Liver (tissue), 3 donors: Measurements from ENCODE around the gene COL23A1.

Experiments
- ATF3 ChIP-seq: IDR thresholded peaks from 2 replicates; pipeline ENCODE4 v1.6.1; 2016; ENCODE audit warnings: antibody characterized with exemption
- CTCF ChIP-seq: fragments of 150-350 bp; IDR thresholded peaks from 2 replicates; pipeline ENCODE4 v1.5.1; 2017; ENCODE audit warnings: improper control_type of control experiment, low read depth, low read length; ENCODE audit not compliant: missing input control
- EGR1 ChIP-seq, 2 donors: IDR thresholded peaks; 2 replicates each; pipeline ENCODE4 v1.6.1; 2016 to 2018; ENCODE audit warnings: antibody characterized with exemption in 2 of 2, low read depth in 2 of 2
- FOXA1 ChIP-seq: IDR thresholded peaks from 2 replicates; pipeline ENCODE4 v1.6.1; 2016; ENCODE audit warnings: antibody characterized with exemption
- GABPA ChIP-seq, 2 donors: IDR thresholded peaks in 1 of 2; conservative IDR thresholded peaks in 1 of 2; 2 replicates each; pipeline ENCODE4 v1.6.1; 2016; ENCODE audit warnings: antibody characterized with exemption in 2 of 2, mild to moderate bottlenecking in 1 of 2, moderate library complexity in 1 of 2
- HNF4A ChIP-seq, 2 donors: conservative IDR thresholded peaks; 2 replicates each; pipeline ENCODE4 v1.6.1; 2016; ENCODE audit warnings: antibody characterized with exemption in 2 of 2, mild to moderate bottlenecking in 2 of 2
- JUND ChIP-seq, 2 donors: IDR thresholded peaks; 2 replicates each; pipeline ENCODE4 v1.6.1; 2016; ENCODE audit warnings: antibody characterized with exemption in 2 of 2
- MAX ChIP-seq: IDR thresholded peaks from 2 replicates; pipeline ENCODE4 v1.6.1; 2016; ENCODE audit warnings: antibody characterized with exemption
- REST ChIP-seq: IDR thresholded peaks from 2 replicates; pipeline ENCODE4 v1.6.1; 2016; ENCODE audit warnings: antibody characterized with exemption, mild to moderate bottlenecking
- RXRA ChIP-seq, 2 donors: IDR thresholded peaks; 2 replicates each; pipeline ENCODE4 v1.6.1; 2017 to 2018; ENCODE audit warnings: antibody characterized with exemption in 2 of 2, mild to moderate bottlenecking in 1 of 2
- TAF1 ChIP-seq: conservative IDR thresholded peaks from 2 replicates; pipeline ENCODE4 v1.6.1; 2016; ENCODE audit warnings: antibody characterized with exemption, mild to moderate bottlenecking
- YY1 ChIP-seq: IDR thresholded peaks from 2 replicates; pipeline ENCODE4 v1.6.1; 2016; ENCODE audit warnings: antibody characterized with exemption, mild to moderate bottlenecking
- donor health status: healthy.
- donor health status: healthy.

GRCh38 chr5:178202541-178202940 is 387.7 kb downstream of the COL23A1 start:
- TF ChIP-seq CTCF (no peak), RXRA (IDR thresholded peaks at IDR 0.05) (no peak), FOXA1 (no peak), REST (no peak), YY1 (no peak), HNF4A (conservative IDR thresholded peaks at IDR 0.05) (no peak), JUND (IDR thresholded peaks at IDR 0.05) (no peak), GABPA (IDR thresholded peaks at IDR 0.05 in 1 of 2, conservative IDR thresholded peaks at IDR 0.05 in 1 of 2) (no peak), ATF3 (no peak), EGR1 (IDR thresholded peaks at IDR 0.05; ENCODE audit: low read depth in 2 of 2) (no peak), MAX (no peak), TAF1 (no peak)
